Measurements from ENCODE around the gene TTLL10.
"Not testable (repeated sequence)": the region's sequence is repeated elsewhere in the genome, so short reads cannot be mapped to it uniquely, and the experiment has no call there.

TTLL10 gene

DNA sequence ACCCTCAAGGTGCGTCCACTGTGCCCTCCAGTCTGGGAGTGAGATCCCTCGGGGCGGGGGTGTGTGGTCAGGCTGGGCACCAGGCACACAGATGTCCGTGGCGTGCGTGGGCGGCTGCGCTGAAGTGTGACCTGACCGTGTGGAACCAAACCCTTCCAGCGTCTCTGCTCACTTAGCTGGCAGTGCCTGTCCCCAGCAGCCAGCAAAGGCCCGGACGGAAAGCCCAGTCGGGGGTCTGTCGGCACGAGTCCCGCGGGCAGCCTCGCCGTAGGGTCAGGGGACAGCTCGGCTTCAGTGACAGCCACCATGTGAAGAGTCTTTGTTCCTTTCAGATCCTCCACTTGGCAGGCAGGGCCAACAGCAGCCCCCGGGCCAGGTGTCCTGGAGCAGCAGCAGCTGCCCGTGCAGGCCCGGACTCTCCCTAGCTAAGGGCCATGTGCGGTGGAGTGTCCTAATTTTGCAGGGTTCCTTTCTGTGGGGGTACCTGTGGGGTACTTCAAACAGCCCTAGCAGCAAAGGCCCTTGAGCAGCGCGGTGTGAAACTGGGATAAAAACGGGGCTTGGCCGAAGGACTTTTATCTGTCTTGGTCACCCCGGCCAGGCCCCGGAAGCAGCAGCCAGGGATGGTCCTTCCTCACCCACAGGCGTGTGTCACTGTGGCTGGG is 11.6 kb downstream of the TTLL10 start:
- DNase-seq (ENCODE audit: low read depth in 3 of 3, low spot score in 1 of 3): no peak

DNA sequence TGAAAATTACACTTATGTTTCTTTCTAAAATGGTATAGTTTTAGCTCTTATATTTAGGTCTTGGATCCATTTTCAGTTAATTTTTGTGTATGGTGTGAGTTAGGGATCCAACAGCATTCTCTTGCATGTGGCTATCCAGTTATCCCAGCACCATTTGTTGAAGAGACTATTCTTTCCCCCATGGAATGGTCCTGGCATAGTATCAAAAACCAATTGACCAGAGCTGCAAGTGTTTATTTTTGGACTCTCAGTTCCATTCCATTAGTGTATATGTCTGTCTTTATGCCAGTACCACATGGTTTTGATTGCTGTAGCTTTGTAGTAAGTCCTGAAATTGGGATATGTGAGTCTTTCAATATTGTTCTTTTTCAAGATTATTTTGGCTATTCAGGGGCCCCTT is 14.3 kb downstream of the TTLL10 start:
- DNase-seq (ENCODE audit: low read depth in 3 of 3, low spot score in 1 of 3): no peak

DNA sequence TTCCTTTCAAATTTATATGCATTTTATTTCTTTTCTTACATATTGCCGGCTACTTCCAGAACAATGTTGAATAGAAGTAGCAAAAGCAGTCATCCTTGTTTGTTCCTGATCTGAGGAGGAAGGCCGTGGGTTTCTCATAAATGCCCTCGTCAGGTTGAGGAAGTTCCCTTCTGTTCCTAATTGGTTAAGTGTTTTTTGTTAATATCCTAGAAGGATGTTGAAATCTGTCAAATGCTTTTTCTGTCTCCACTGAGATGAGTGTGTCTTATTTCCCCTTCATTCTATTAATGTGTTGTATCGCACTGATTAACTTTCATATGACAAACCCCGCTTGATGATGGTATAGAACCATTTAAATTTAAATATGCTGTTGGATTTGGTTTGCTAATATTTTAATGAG is 15.4 kb downstream of the TTLL10 start:
- DNase-seq (ENCODE audit: low read depth in 3 of 3, low spot score in 1 of 3): no peak

DNA sequence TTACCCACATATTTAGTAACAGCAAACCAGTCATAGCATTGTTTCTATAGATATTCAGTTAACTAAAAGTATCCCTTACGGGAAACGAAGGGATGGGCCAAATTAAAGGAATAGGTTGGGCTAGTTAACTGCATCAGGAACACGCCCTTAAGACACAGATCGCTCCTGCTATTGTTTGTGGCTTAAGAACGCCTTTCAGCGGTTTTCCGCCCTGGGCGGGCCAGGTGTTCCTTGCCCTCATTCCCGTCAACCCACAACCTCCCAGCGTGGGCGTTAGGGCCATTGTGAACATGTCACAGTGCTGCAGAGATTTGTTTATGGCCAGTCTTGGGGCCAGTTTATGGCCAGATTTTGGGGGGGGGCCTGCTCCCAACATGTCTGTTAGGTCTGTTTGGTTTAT is 18.1 kb downstream of the TTLL10 start:
- DNase-seq (ENCODE audit: low read depth in 3 of 3, low spot score in 1 of 3): no peak

DNA sequence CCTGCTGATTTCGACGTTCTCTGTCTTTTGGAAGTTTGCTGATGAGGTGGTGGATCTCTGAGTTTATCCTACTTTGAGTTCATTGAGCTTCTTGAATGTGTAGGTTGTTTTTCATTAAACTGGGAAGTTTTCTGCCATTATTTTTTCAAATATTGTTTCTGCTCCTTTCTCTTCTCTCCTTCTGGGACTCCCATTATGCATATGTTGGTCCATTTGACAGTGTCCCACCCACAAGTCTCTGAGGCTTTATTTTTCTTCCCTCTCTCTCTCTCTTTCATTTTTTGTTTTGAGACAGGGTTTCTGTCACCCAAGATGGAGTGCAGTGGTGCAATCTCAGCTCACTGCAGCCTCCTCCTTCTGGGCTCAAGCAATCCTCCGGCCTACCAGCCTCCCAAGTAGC is 21.0 kb downstream of the TTLL10 start:
- no peak for DNase-seq (ENCODE audit: low read depth in 3 of 3, low spot score in 1 of 3)

DNA sequence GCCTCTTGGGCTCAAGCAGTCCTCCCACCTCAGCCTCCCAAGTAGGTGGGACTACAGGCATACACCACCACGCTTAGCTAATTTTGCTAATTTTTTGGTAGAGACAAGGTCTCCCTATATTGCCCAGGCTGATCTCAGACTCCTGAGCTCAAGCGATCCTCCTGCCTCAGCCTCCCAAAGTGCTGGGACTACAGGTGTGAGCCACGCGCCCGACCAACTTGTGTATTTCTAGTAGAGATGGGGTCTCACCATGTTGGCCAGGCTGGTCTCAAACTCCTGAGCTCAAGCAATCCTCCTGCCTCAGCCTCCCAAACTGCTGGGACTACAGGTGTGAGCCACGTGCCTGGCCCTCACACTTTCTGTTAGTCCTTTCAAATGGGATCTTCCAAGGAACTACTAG is 22.0 kb downstream of the TTLL10 start:
- DNase-seq (ENCODE audit: low read depth in 3 of 3, low spot score in 1 of 3): not testable (repeated sequence)

DNA sequence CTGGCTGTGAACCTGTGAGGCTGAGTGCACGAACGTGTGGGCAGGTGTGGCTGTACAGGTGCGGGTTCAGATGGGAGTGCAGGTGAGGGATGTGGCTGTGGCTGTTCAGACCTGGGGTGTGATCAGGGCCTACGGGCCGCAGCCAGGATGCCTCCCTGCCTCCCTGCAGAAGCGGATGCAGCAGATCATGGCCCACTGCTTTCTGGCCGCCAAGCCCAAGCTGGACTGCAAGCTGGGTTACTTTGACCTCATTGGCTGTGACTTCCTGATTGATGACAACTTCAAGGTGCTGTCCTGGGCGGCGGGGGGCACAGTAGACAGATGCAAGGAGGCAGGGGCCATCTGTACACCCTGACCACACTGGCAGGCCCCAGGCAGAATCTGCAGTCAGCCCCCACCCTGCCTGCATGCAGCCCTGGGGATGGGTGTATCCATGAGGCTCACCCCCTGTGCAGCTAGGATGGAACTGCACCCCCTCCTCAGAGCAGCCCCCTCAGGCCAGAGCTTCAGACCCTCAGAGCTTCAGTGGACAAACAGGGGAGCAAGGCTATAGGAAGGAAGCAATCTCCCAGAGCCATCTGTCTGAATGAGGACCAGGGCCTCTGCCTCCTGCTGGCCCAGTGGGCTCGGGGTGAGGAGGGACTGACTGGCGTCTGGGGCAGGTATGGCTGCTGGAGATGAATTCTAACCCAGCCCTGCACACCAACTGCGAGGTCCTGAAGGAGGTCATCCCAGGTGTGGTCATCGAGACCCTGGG is 22.9 kb downstream of the TTLL10 start:
- no peak for DNase-seq (ENCODE audit: low read depth in 3 of 3, low spot score in 1 of 3)

DNA sequence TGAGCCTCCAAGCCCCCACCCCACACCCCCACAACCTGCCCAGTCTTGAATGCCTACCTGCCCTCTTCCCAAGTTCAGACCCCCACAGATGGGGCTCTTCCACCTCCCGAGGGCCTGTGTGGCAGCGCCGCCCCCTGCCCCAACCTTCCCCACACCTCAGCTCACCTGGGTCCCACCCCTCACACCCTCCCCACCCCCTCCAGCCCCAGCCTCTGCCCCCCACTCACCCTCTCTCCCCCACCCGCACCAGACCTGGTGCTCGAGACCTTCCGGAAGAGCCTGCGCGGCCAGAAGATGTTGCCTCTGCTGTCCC is 23.5 kb downstream of the TTLL10 start:
- no peak for DNase-seq (ENCODE audit: low read depth in 3 of 3, low spot score in 1 of 3)

DNA sequence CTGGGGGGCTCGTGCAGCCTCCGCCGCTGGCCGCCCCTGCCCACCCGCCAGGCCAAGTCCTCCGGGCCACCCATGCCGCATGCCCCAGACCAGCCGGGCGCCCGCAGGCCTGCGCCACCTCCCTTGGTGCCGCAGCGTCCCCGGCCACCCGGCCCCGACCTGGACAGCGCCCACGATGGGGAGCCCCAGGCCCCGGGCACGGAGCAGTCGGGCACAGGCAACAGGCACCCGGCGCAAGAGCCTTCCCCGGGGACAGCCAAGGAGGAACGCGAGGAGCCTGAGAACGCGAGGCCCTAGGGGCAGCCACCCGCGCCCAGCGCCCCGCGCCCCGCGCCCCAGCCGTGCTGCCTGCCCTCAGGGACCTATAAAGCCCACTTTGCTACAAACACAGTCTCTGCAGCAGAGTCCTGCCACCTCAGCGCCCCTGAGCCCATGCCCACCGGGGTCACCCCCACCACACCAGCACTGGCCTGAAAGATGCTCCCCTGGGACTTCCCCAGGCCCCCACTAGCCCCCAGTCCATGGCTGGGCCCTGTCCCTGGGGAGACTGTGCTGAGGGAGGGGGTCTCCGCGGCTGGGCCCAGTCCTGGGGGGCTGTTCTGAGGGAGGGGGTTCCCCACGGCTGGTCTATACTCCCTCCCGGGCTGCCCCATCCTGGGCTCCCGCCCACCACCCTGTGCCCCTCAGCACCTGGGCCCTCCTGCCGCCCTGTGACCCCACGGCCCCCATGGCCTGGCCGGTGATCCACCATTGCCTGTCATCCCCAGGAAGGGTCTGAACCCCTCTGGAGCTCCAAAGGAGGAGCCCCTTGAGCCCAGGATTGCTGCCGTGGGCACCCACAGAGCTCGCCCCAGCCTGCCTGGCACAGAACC is 24.1 kb downstream of the TTLL10 start:
- DNase-seq (ENCODE audit: low read depth in 3 of 3, low spot score in 1 of 3): no peak

DNA sequence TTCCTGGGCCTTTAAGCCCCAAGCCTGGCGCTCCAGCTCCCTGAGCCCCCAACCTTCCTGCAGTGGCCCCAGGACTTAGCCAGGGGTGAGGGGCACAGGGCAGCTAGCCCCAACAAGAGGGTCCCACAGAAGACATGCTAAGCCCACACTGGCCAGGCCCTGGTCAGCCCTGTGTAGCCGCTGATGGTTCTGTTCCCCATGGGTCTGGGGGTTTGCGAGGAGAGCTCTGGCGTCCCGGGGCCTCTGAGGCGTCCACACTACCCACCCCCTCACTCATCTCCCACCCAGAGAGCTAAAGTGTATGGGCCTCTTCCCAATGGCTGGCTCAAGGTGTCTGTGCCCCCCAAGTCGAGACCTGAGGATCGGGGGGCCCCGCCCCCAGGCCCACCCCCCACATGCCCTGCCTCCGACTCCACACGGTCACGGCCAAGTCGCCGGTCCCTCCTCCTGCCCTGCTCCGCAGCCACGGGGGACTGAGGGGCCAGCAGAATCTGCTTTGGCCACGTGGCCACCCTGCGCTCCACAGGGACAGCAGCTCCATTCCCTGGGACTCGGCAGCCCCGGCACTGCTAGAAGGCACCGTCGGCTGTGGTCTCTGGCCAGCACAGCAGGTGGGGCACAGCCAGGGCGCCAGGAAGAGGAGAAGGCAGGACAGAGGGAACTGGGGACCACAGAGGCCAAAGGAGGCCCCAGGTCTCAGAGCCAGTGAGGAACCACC is 24.9 kb downstream of the TTLL10 start:
- DNase-seq (ENCODE audit: low read depth in 3 of 3, low spot score in 1 of 3): no peak

DNA sequence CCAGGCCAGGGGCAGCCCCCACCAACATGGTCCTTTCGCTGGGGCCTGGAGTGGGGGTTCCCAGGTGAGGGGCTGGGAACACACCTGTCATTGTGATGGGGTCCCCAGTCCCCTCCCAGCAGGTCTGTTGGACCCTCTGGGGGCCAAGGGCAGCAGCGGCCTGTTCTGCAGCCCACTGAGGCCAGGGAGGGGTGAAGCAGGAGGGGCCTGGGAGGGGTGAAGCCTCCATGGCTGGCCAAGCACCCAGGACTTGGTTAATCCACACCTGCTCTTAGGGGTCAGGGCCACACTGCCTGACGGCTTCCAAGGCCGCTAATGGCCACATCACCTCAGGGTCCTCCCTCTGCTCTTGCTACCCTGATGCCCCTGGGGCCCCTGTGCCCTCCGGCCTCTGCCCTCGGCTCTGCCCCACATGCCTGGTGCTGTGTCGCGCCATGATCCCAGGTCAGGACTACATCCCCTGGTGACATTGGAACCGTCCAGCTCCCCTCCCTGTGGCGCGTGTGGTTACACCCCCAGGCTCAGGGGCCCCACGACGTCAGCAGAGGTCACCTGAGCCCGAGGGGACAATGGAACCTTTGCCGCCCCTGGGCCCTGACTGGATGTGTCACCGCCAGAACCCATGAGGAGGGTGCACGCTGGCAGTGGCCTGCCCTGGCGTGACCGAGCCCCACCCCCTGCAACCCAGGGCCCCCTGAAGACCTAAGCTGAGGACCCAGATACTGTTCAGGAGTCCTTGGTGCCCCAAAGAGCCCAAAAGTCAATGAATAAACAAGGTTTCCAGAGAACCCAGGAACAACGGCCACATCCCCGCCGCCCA is 25.7 kb downstream of the TTLL10 start:
- DNase-seq (ENCODE audit: low read depth in 3 of 3, low spot score in 1 of 3): no peak

DNA sequence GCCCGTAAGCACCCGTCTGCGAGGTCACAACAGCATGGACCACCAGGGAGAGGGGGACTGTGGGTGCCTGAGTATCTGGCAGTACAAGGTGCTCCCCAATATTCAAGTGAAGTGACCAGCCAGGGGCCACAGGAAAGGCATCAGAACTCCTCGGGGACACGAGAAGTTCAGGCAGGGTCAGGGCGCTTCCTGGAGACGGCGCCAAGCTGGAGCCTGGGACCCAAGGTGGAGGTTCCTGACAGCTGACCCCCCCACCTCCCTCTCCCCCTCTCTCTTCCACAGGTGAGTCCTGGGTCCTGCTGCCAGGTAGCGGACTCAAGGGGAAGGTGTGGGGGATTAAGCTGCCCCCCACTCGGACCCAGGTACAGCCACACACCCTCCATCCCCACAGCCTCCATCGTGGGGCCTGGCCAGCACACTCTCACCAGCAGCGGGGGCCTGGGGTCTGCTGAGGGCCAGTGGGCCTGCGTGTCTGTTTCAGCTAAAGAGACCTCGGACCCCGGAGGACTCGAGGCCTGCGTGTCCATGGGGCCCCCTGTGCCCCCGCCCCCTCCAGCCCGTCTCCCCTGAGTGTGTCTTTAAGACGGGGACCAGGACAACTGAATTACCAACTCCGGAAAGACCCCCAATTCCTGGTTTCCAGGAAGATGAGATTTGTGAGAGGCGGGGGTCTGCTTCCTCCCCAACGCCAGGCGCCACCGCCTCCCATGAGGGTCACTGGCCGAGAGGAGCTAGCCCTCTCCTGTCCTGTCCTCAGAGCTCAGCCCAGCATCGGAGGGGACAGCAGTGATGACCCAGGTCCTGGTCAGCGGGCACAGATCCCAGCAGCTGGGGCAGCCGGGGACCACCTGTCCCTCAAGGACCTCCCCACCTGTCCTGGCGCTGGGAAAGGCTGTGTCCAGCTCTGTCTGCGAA is 26.5 kb downstream of the TTLL10 start:
- DNase-seq (ENCODE audit: low read depth in 3 of 3, low spot score in 1 of 3): no peak

DNA sequence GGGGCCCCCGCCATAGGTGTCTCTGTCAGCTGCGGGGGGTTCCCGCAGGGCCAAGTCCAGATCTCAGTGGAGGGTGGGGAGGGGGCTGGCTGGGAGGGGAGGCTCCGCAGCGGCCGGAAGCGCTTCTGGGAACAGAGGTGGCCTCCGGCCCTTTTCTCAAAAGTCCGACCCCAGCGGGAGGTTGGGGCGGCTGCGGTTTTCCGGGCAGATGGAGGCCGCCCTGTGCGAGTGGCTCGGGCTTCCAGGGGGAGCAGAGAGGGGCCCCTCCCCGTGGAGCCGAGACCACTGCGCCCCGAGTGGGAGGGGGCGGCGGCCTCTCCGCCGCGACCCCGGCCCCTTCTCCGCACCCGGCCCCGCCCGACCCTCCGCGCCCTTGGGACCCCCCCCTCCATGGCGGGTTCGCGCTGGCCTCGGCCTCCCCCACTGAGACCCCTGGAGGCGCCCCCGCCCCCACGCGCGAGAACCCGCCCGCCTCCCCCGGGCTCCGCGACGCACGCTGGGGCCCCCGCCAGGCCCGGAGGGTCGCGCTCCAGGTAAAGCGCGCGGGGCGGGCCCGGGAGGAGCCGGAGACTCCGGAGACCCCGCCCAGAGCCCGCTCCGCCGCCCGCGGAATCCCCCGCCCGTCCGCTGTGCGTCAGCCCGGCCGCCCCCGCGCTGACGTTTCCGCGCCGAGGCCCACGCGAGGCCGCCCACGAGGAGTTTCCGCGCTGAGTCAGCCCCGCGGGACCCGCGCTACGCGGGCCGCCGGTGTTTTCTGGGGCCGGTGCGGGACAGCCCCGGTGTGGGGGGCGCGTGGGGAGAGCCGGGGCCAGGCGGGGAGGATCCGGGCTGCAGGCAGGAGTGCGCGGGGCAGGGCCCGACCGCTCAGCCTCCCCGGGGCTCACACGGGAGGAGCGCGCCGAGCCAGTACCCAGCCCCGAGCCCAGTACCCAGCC is 27.5 kb downstream of the TTLL10 start:
- peak; percentile 79 to 95 (median 89) for DNase-seq (ENCODE audit: low read depth in 3 of 3, low spot score in 1 of 3)

DNA sequence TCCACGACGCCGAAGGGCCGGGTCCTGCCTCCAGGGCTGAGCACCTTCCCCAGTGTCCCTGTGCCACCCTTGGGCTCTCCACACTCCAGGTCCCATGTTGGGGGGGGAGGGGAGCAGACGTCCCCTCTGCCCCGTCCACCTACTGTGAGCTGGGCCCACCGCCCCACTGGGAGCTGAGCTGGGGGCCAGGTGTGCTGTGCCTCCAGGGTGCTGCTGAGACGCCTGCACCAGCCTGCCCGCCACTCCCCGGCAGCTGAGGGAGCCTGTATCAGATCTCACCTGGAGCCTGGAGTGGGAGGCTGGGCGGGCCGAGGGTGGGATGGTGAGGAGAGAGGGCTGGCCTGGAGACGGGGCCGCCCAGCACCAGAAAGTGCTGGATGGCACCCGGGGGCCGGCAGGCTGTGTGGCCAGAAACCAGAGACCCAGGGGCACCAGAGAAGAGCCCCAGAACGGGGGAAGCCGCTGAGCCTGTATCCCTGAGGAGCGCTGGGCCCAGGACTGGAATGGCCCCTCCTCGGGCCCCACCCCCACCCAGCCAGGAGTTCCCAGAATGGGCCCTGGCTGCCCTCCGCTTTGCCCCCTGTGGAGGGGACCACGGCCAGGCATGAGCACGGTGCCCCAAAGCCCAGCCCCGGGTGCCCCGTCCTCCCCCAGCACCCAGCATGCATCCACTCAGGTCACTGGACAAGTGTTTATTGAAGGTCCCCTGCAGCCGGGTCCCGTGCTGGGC is 29.3 kb downstream of the TTLL10 start:
- no peak for DNase-seq (ENCODE audit: low read depth in 3 of 3, low spot score in 1 of 3)

DNA sequence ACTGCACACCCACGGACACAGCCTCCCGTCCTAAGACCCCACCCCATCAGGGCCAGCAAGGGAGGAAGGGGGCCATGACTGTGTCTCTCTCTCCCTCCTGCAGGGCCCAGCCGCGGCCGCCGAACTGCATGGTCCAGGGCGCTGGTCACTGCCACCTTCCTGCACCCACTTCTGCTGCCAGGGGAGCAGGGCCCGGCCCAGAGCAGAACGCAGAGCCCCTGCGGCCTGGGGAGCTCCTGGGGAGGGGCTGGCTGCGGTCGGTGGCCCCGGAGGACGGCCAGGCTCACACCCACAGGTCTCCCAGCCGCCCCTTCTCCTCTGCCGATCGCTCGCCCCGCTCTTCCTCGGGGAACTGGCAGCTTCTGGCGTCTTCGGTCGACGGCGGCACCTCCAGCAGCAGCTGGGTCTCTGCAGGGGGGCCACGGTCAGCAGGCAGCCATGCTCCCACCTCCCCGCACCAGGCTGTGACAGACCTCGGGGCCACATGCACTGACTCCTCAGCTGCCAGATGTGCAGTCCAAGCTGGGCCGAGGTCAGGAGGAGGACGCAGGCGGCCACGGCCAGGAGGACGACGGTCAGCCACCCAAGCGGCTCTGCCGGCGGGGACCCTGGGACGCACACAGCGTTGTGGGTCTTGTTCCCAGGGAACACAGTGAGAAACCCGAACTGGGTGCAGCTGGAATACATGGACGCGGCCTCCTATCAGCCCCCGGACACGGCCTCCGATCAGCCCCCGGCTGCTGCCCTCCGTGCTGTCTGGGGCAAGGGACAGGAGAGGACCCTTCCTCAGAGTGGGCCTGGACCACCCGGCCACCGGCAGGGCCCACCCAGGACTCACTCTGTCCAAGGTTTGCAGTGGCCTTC is 30.1 kb downstream of the TTLL10 start:
- no peak for DNase-seq (ENCODE audit: low read depth in 3 of 3, low spot score in 1 of 3)

DNA sequence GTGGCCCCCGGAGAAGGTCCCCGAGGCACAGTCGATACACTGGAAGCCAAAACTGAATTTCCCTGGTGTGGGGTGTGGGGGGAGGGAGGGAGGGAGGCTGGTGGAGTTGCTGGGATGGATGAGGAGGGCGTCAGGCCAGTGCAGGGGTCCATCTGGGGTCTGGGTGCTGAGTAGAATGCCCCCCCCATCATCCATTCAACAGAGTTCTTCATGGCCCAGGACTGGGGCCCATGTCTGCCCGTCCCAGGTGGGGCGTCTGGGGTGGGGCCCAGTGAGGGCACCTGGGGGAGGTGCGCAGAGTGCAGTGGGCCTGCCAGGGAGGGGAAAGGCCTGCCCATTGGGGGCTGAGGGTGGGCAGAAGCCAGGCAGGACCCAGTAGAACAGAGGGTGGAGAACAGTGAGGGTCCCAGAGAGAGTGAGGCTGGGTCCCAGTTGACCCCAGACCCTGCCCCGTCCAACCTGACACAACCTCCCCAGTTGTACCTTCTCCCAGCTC is 30.8 kb downstream of the TTLL10 start:
- DNase-seq (ENCODE audit: low read depth in 3 of 3, low spot score in 1 of 3): no peak
